Natural killer cell (primary cell): Measurements from ENCODE around the gene INTS7. TPM values are rescaled to one million over a fixed set of nuclear protein-coding genes. Genes with fewer than 3 reads are reported as not detected.
"Not testable (repeated sequence)": the region's sequence is repeated elsewhere in the genome, so short reads cannot be mapped to it uniquely, and the experiment has no call there.

Source experiments
- ATAC-seq, 3 donors: fragments of 150-1000 bp in 2 of 3; fragments of 200-7000 bp in 1 of 3; cut with Tn5 transposase; 1 replicate in 1 of 3; 2 replicates in 2 of 3; pipeline ENCODE4 v1.10.0; 2021; ENCODE audit warnings: mild to moderate bottlenecking in 2 of 3, moderate library complexity in 2 of 3
- DNase-seq, 2 donors: peaks; one replicate each; pipeline versions ENCODE4 v3.0.0 to v3.0.0-alpha.2; 2013 to 2021; ENCODE audit warnings: mixed read lengths in 1 of 2
- H3K27ac ChIP-seq: one replicate; pipeline ENCODE4 v1.5.1; 2013; ENCODE audit warnings: mild to moderate bottlenecking, low read length
- H3K27me3 ChIP-seq: one replicate; pipeline ENCODE4 v1.6.1; 2013; ENCODE audit warnings: low read length; ENCODE audit not compliant: control insufficient read depth, insufficient read depth
- H3K36me3 ChIP-seq: one replicate; pipeline ENCODE4 v1.6.1; 2013; ENCODE audit warnings: low read length; ENCODE audit not compliant: control insufficient read depth, insufficient read depth
- H3K4me1 ChIP-seq: one replicate; pipeline ENCODE4 v1.6.1; 2013; ENCODE audit warnings: low read length; ENCODE audit not compliant: control insufficient read depth, insufficient read depth
- H3K4me3 ChIP-seq: one replicate; pipeline ENCODE4 v1.5.1; 2013; ENCODE audit warnings: low read length
- H3K9me3 ChIP-seq: one replicate; pipeline ENCODE4 v1.6.1; 2013; ENCODE audit warnings: low read length; ENCODE audit not compliant: control insufficient read depth, insufficient read depth
- H3K27ac Mint-ChIP-seq, 2 donors: one replicate each; pipeline ENCODE4 v1.8.0; 2022; ENCODE audit warnings: mild to moderate bottlenecking in 2 of 2, mixed read lengths in 2 of 2, moderate library complexity in 1 of 2
- H3K27me3 Mint-ChIP-seq, 2 donors: one replicate each; pipeline ENCODE4 v1.8.0; 2022; ENCODE audit warnings: low read depth in 2 of 2, mixed read lengths in 2 of 2
- H3K36me3 Mint-ChIP-seq: one replicate; pipeline ENCODE4 v1.8.0; 2022; ENCODE audit warnings: mixed read lengths
- H3K4me1 Mint-ChIP-seq, 2 donors: one replicate each; pipeline ENCODE4 v1.8.0; 2022; ENCODE audit warnings: mixed read lengths in 2 of 2
- H3K4me3 Mint-ChIP-seq: one replicate; pipeline ENCODE4 v1.8.0; 2022; ENCODE audit warnings: mild to moderate bottlenecking, moderate library complexity, mixed read lengths
- H3K9me3 Mint-ChIP-seq, 2 donors: one replicate each; pipeline ENCODE4 v1.8.0; 2022; ENCODE audit warnings: mixed read lengths in 2 of 2
- WGBS: methylation state at CpG from one replicate; pipeline ENCODE4 v1.1.7; 2013; ENCODE audit warnings: missing lambda C conversion rate; ENCODE audit not compliant: insufficient coverage; 5-methylcytosine and 5-hydroxymethylcytosine counted together
- intact Hi-C: fragments of 100-400 bp; cut with micrococcal nuclease; formaldehyde crosslinking; loops from one replicate; pipeline ENCODE4 v1.14.2; 2022
- total RNA-seq, 4 donors: library from RNA; stranded (reverse); fragments of 120-200 nt in 1 of 4; gene quantifications; one replicate each; pipeline versions ENCODE4 v1.2.3 to v1.2.4, GENCODE V29; 2013 to 2022
- TF ChIP-seq, protein P1 (sequence below): fragments of 200-600 bp; IDR thresholded peaks from one replicate; pipeline ENCODE4 v1.8.0; 2022; ENCODE audit warnings: antibody characterized with exemption

Gene INTS7
- total RNA-seq, 3 donors from 2014 or later (not counting 1 experiment from before 2014, with no cell fraction given) = 10.0 to 20.3 (median 11.0) TPM

DNA sequence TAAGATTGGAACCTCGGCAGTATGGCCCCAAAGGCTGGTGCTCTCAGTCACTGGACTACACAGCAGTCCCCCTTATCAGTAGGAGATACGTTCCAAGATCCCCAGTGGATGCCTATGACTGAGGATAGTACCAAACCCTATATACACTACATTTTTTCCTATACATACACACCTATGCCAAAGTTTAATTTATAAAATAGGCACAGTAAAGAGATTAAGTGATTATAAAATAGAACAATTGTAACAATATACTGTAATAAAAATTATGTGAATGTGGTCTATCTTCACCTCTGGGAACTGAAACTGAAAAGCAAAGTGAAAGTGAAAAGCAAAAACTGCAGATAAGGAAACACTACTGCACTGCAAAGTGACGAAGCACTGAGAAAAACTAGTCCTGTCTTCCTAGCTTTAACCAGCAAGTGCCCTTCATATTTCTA lies 96.8 kb downstream of the INTS7 start:
- Mint-ChIP-seq H3K4me1 (peaks cover 28 to 33% of the 10 kb centered on the region in 2 donors), H3K4me3 (peak overlapping the region; percentile 81), H3K27ac (peak overlapping the region; percentile 81 to 85), H3K9me3 (no peaks in the 10 kb centered on the region), H3K27me3 (no peaks in the 10 kb centered on the region), H3K36me3 (no peaks in the 10 kb centered on the region)
- DNase-seq (peak in 1 of 2 donors; percentile 58), ATAC-seq (peak; percentile 84 to 85 (median 84))
- Histone ChIP-seq H3K4me1 (peaks cover 25% of the 10 kb centered on the region), H3K36me3 (no peaks in the 10 kb centered on the region), H3K9me3 (no peaks in the 10 kb centered on the region), H3K27me3 (no peaks in the 10 kb centered on the region), H3K27ac (peak overlapping the region; percentile 64), H3K4me3 (peak overlapping the region; percentile 14)
- TF ChIP-seq, protein P1, sequence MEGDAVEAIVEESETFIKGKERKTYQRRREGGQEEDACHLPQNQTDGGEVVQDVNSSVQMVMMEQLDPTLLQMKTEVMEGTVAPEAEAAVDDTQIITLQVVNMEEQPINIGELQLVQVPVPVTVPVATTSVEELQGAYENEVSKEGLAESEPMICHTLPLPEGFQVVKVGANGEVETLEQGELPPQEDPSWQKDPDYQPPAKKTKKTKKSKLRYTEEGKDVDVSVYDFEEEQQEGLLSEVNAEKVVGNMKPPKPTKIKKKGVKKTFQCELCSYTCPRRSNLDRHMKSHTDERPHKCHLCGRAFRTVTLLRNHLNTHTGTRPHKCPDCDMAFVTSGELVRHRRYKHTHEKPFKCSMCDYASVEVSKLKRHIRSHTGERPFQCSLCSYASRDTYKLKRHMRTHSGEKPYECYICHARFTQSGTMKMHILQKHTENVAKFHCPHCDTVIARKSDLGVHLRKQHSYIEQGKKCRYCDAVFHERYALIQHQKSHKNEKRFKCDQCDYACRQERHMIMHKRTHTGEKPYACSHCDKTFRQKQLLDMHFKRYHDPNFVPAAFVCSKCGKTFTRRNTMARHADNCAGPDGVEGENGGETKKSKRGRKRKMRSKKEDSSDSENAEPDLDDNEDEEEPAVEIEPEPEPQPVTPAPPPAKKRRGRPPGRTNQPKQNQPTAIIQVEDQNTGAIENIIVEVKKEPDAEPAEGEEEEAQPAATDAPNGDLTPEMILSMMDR = no peak
- intact Hi-C loops = no loop called here
- WGBS = 13% methylated on average over 3 of the region's 3 CpGs

DNA sequence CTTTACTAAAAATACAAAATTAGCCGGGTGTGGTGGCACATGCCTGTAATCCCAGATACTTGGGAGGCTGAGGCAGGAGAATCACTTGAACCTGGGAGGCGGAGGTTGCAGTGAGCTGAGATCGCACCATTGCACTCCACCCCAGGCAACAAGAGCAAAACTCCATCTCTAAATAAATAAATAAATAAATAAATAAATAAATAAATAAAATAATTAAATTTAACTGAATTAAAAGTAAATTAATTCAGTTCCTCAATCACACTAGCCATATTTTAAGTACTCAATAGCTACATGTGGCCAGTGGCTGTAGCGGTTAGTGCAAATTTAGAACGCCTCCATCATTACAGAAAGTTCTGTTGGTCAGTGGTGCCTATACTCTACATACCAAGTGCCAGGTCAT lies 97.9 kb downstream of the INTS7 start:
- H3K4me1 ChIP-seq = peaks cover 35% of the 10 kb centered on the region
- H3K9me3 Mint-ChIP-seq, intact Hi-C loops, H3K27me3 ChIP-seq, H3K36me3 ChIP-seq, H3K9me3 ChIP-seq, DNase-seq, H3K4me3 ChIP-seq, H3K36me3 Mint-ChIP-seq, ATAC-seq, H3K27ac Mint-ChIP-seq, H3K4me3 Mint-ChIP-seq, H3K27me3 Mint-ChIP-seq, H3K27ac ChIP-seq: not testable (repeated sequence)
- peaks cover 39 to 43% of the 10 kb centered on the region in 2 donors for H3K4me1 Mint-ChIP-seq
- WGBS = 97% methylated on average over 3 of the region's 5 CpGs

DNA sequence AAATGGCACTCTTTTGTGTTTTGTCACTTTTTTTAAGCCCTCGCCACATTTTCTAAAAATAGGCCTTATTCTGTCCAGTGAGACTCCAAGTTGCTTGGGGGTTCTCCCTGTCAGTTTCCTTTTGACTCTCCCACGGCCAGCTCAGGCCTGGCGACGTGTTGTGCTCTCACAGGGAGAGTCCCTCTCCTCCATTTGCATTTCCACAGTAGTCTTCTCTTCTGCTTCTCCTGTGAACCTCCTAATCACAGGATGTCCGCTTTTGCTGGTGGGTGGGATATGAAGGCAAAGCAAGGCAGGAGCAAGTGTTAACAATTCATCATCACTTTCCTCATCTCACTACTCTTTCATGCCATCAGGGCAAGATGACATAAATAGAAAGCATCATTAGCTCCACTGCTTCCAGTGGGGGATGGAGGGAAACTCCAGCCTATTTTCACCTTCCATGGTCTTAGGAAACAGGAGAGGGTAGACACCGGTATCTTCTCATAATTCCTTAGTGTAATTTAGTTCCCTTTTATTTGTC lies 99.8 kb downstream of the INTS7 start:
- no peak overlapping the region for H3K4me3 ChIP-seq
- H3K9me3 ChIP-seq = no peaks in the 10 kb centered on the region
- Mint-ChIP-seq H3K4me1 (peaks cover 39 to 43% of the 10 kb centered on the region in 2 donors), H3K27ac (peak overlapping the region; percentile 41 to 86), H3K4me3 (no peak overlapping the region), H3K27me3 (peaks cover 0 to 3% of the 10 kb centered on the region in 2 donors), H3K9me3 (no peaks in the 10 kb centered on the region), H3K36me3 (no peaks in the 10 kb centered on the region)
- DNase-seq (peak in 1 of 2 donors; percentile 27), ATAC-seq (peak; percentile 60 to 71 (median 63))
- peak overlapping the region; percentile 31 for H3K27ac ChIP-seq
- WGBS = 13% methylated on average over 4 of the region's 6 CpGs
- no peaks in the 10 kb centered on the region for H3K36me3 ChIP-seq
- H3K4me1 ChIP-seq = peaks cover 38% of the 10 kb centered on the region
- TF ChIP-seq, protein P1 = no peak
- intact Hi-C loops = no loop called here
- H3K27me3 ChIP-seq = no peaks in the 10 kb centered on the region

DNA sequence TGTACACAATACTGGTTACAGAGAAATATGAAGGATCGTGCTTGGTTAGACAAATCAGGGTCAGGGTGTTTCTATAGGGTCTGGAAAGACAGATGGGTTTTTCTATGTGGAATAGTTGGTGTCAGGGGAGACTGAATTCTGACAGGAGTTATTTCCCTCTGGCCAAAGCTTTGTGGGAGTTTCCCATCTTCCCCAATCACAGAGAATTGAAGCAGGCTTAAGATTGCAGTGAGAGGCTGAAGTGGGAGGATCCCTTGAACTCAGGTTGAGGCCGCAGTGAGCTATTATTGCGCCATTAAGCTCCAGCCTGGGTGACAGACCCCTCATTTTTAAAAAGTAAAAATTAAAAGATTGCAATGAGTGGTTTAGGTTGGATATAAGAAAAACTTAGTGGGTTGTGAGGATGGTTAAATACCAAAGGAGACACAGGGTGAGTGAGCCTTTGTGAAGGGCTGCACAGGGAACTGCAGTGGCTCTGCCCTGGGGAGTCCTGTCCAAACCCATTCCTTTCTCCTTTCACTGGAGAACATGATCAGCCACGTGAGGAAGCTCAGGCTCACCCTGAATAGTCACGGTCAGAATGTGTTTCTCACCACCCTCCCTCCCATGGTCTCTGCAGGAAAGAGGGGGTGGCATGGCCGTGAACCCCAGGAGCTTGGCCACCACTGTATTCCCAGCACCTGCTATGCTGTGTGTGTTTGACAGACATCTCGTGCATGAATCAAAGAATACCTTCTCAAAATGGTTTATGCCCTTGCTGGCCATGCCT lies 101.2 kb downstream of the INTS7 start:
- DNase-seq = no peak
- 58% methylated on average over 7 of the region's 7 CpGs for WGBS
- H3K4me1 Mint-ChIP-seq = peaks cover 44 to 46% of the 10 kb centered on the region in 2 donors
- Histone ChIP-seq H3K4me1 (peaks cover 40% of the 10 kb centered on the region), H3K27ac (no peak overlapping the region), H3K36me3 (no peaks in the 10 kb centered on the region), H3K9me3 (no peaks in the 10 kb centered on the region), H3K27me3 (no peaks in the 10 kb centered on the region), H3K4me3 (no peak overlapping the region)
- peak overlapping the region in 1 of 2 donors; percentile 48 for H3K27ac Mint-ChIP-seq
- H3K9me3 Mint-ChIP-seq = no peaks in the 10 kb centered on the region
- H3K27me3 Mint-ChIP-seq = peaks cover 0 to 3% of the 10 kb centered on the region in 2 donors
- ATAC-seq = no peak
- TF ChIP-seq, protein P1 = no peak
- H3K4me3 Mint-ChIP-seq = no peak overlapping the region
- intact Hi-C loops = no loop called here
- H3K36me3 Mint-ChIP-seq = no peaks in the 10 kb centered on the region
